GM10248 (cell line): ENCODE results near the gene PEAK3.

ENCODE experiments used
- CTCF ChIA-PET: fragments of 300-600 bp; sonication (Branson Sonifier 250); formaldehyde crosslinking; extraction: SDS; loops from one replicate; lab custom pipeline; 2021; ENCODE audit warnings: antibody characterized with exemption; lab: Yijun Ruan, JAX
- POLR2A ChIA-PET: fragments of 350-650 bp; sonication (Branson Sonifier 250); formaldehyde crosslinking; extraction: SDS; loops from one replicate; lab custom pipeline; 2020; ENCODE audit warnings: antibody characterized with exemption; lab: Yijun Ruan, JAX
- DNase-seq: peaks from one replicate; pipeline ENCODE4 v3.0.0; 2012; ENCODE audit errors: extremely low spot score
- TF ChIP-seq, protein P1 (sequence below): IDR thresholded peaks from 2 replicates; pipeline ENCODE4 v1.5.1; 2012; ENCODE audit warnings: mild to moderate bottlenecking, low read depth; ENCODE audit errors: extremely low read depth, missing control alignments, control extremely low read depth

PEAK3 gene

DNA sequence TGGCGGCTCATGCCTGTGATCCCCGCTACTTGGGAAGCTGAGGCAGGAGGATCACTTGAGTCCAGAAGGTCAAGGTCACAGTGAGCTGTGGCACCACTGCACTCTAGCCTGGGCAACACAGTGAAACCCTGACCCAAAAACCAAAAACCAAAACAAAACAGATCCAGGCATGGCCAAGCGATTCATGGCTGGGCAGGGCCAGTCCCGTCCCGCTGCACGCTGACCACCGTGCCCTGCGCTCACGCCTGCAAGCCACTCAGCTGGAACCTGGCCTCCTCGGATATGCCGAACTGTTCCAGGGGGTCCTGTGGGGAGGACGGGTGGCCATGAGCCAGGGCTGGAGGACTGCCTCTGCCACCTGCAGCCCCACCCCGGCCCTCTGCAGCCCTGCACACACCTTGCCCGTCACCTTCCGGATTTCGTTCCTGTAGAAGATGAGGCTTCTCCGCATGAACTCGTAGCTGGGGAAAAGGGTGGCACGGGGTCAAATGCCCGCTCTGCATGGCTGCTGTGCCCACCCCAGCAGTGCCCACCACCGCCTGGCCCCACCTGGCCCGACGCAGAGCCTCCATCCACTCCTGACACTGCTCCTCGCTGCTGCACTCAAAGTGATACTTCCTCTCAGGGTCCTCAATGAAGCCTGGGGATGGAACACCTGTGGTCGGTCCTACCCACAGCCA, 48.2 kb downstream of the PEAK3 start:
- no peak for DNase-seq
- CTCF ChIA-PET: interaction anchor here (0.7 to 1.2 kb wide), 2 partner anchors 40 to 159 kb away, joined by 3 to 4 read pairs; no protein-coding TSS in a partner anchor
- TF ChIP-seq, protein P1, sequence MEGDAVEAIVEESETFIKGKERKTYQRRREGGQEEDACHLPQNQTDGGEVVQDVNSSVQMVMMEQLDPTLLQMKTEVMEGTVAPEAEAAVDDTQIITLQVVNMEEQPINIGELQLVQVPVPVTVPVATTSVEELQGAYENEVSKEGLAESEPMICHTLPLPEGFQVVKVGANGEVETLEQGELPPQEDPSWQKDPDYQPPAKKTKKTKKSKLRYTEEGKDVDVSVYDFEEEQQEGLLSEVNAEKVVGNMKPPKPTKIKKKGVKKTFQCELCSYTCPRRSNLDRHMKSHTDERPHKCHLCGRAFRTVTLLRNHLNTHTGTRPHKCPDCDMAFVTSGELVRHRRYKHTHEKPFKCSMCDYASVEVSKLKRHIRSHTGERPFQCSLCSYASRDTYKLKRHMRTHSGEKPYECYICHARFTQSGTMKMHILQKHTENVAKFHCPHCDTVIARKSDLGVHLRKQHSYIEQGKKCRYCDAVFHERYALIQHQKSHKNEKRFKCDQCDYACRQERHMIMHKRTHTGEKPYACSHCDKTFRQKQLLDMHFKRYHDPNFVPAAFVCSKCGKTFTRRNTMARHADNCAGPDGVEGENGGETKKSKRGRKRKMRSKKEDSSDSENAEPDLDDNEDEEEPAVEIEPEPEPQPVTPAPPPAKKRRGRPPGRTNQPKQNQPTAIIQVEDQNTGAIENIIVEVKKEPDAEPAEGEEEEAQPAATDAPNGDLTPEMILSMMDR: no peak
- POLR2A ChIA-PET: no interaction called here

DNA sequence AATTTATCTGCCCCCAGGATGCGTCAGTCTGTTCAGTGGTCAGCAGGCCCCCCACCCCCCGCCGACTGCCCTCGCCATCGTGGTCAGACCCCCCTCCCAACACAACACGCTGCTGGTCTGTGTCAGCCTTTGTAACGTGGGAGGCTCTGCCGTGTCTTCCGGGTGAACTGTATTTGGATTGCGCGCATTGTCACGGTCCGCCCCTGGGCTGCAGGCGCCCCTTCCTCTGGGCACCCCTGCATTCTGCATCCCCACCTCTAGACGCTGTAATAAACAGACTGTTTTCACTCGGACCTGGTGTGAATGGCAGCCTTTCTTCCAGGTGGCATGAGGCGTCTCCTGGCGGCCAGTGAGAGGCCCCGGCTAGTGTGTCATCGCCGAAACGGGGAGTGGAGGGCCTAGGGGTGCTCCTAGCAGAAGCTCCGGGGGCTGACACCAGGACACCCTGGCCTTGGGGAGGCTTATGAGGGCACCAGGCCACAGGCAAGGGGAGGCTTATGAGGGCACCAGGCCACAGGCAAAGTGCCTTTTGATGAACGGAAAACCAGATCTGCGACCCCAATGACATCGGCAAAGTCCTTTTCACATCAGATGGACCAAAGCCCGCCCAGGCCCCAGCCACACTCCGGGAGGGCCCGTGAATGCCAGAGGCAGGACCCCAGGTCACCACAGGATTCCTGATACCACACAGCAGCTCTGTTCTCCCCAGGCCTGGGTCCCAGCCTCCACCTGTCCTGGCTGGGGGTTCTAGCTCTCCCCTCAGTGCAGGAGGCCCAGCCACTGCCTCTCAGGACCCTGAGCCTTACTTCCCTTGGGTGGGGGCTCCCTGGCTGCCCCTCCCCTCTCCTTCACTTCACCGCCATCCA, 49.5 kb downstream of the PEAK3 start:
- no peak for DNase-seq
- POLR2A ChIA-PET: no interaction called here
- CTCF ChIA-PET: no interaction called here
- TF ChIP-seq, protein P1: no peak

DNA sequence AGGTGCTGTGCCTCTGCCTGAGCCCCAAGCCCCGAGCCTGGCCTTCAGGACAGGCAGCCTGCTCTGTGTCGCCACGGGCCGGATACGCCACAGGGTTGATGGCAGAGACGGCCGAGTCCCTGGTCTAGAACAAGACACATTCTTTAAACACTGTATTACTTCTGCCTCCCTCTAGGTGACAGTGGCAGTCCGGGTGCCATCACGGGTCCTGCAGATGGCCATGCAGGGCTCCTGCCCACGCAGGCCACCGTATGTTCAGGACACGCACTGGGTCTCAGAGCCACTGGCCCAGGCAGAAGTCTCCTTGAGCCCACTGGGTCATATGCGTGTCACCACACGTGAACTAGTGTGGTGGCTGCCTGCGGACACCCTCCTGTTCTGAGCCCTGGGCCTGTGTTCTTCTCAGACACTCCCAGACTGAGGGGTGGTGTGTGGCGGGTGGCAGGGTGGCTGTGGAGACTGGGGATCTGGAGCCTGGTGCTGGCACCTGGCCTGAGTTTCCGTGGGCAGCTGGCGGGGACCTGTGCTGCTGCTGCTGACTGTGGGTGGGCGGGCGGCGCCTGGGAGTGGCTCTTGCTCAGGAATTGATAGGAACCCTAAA, 50.3 kb downstream of the PEAK3 start:
- ChIA-PET POLR2A (no interaction called here), CTCF (interaction anchor here (1.2 kb wide), 1 partner anchor 44 kb away, joined by 3 read pairs; no protein-coding TSS in a partner anchor)
- DNase-seq: no peak
- TF ChIP-seq, protein P1: no peak

DNA sequence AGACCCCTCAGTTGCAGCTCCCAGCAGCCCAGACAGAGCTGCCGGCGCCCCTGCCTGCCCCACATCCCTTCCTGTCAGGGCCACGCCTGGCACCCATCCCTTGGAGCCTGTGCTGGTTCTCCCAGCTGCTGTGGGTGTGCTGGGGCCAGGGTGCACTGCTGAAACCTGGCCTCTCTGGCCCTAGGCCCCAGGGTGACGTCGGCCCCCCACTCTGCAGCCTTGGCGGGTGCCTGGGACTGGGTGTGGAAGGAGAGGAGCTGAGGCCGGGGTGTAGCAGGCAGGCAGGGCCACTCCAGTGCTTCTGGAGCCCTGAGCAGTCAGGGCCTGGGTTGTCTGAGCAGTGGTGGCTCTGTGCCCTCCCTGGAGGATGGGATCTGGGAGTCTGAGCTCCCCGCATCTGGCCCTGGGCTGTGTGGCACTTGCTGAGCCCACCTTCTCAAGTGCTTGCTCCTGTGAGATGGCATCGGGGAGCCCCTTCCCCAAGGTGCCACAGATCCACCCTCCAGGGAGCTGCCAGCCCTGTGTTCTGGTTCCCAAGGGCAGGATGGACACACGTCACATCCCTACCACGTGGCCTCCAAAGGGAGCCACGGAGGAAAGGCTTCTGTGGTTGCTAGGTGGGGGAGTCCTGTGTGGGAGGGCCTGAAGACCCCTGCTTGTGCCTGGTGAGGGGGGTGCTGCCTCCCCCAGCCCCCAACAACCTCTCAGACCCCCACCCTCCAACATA, 51.0 kb downstream of the PEAK3 start:
- TF ChIP-seq, protein P1: no peak
- ChIA-PET CTCF (interaction anchor here (1.0 to 1.3 kb wide), 6 partner anchors 30 to 342 kb away, joined by 3 to 4 read pairs (median 3); no protein-coding TSS in a partner anchor), POLR2A (interaction anchor here (0.6 kb wide), 1 partner anchor 85 kb away, joined by 9 read pairs; no protein-coding TSS in a partner anchor)
- no peak for DNase-seq

DNA sequence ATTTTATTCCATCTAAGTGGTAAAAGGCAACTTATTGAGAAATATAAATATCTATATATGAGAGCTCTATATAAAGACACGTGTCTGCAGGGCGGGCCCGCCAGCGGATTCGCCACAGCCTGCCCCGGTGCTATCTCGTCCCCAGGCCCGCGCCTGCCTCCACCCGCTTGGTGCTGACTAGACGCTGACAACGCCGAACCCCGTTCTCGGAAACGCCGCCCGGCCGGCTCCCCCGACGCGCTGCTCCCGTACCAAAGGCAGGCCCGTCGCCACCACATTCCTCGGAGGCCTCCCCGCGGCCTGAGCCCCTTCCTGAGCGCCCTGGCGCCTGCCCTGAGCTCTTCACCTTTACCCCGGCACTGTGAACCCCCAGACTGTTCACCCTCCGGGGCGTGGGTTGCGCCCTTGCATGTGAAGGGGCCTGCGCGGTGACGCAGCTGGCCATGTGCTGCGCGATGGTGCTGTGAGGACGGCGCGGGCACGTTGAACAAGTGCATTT, 51.9 kb downstream of the PEAK3 start:
- TF ChIP-seq, protein P1: no peak
- ChIA-PET CTCF (interaction anchor here (0.9 to 1.3 kb wide), 7 partner anchors 9 to 341 kb away, joined by 3 to 4 read pairs (median 3); no protein-coding TSS in a partner anchor), POLR2A (no interaction called here)
- no peak for DNase-seq
